DND-41 (cell line): Measurements from ENCODE around the gene FGFR3.

ENCODE experiments used
- ATAC-seq: fragments of 200-7000 bp; cut with Tn5 transposase; 3 replicates; pipeline ENCODE4 v1.9.1; 2021; ENCODE audit warnings: low read depth; ENCODE audit not compliant: insufficient read depth
- DNase-seq: peaks from one replicate; pipeline ENCODE4 v3.0.0-alpha.2; 2020
- H2AFZ ChIP-seq: 2 replicates; pipeline ENCODE4 v1.6.0; 2012; ENCODE audit warnings: low read depth, low read length
- H3K27ac ChIP-seq: 2 replicates; pipeline ENCODE4 v1.5.1; 2012; ENCODE audit warnings: low read length, inconsistent platforms
- H3K27me3 ChIP-seq: fragments of 200-600 bp; sonication (generic); 2 replicates; pipeline ENCODE4 v1.6.0; 2012; ENCODE audit warnings: low read length, mild to moderate bottlenecking, inconsistent platforms; ENCODE audit not compliant: insufficient read depth, poor library complexity
- H3K36me3 ChIP-seq: 2 replicates; pipeline ENCODE4 v1.5.1; 2012; ENCODE audit warnings: low read length, inconsistent platforms; ENCODE audit not compliant: insufficient read depth
- H3K4me1 ChIP-seq: 2 replicates; pipeline ENCODE4 v1.5.1; 2012; ENCODE audit warnings: mild to moderate bottlenecking, low read length; ENCODE audit not compliant: insufficient read depth
- H3K4me2 ChIP-seq: 2 replicates; pipeline ENCODE4 v1.6.0; 2012; ENCODE audit warnings: mild to moderate bottlenecking, moderate library complexity, low read length, inconsistent platforms; ENCODE audit not compliant: insufficient read depth
- H3K4me3 ChIP-seq, 2 experiments: fragments of 200-600 bp in 1 of 2; shearing (Covaris generic) in 1 of 2; 2 replicates each; pipeline ENCODE4 v1.5.1; 2012 to 2016; ENCODE audit warnings: inconsistent platforms in 2 of 2, low read length in 2 of 2, mild to moderate bottlenecking in 2 of 2, low read depth in 1 of 2, moderate library complexity in 1 of 2
- H3K79me2 ChIP-seq: 2 replicates; pipeline ENCODE4 v1.6.0; 2012; ENCODE audit warnings: low read length, inconsistent platforms; ENCODE audit not compliant: insufficient read depth
- H3K9ac ChIP-seq: 2 replicates; pipeline ENCODE4 v1.6.0; 2012; ENCODE audit warnings: low read depth, mild to moderate bottlenecking, inconsistent platforms, low read length, moderate library complexity
- H3K9me3 ChIP-seq: 2 replicates; pipeline ENCODE4 v1.5.1; 2012; ENCODE audit warnings: low read length, moderate library complexity, mild to moderate bottlenecking, inconsistent platforms; ENCODE audit not compliant: insufficient read depth, severe bottlenecking
- H4K20me1 ChIP-seq: 2 replicates; pipeline ENCODE4 v1.6.0; 2012; ENCODE audit warnings: low read length; ENCODE audit not compliant: insufficient read depth
- EZH2 ChIP-seq: IDR thresholded peaks from 3 replicates; pipeline ENCODE4 v1.6.1; 2012; ENCODE audit warnings: borderline replicate concordance, low read depth, mild to moderate bottlenecking, moderate library complexity, low read length, inconsistent platforms; ENCODE audit not compliant: severe bottlenecking
- TF ChIP-seq, protein P1 (sequence below): IDR thresholded peaks from 2 replicates; pipeline ENCODE4 v1.5.1; 2012; ENCODE audit warnings: borderline replicate concordance, low read length, moderate library complexity, mild to moderate bottlenecking; ENCODE audit not compliant: poor library complexity, severe bottlenecking; ENCODE audit errors: extremely low read depth

Gene FGFR3

DNA sequence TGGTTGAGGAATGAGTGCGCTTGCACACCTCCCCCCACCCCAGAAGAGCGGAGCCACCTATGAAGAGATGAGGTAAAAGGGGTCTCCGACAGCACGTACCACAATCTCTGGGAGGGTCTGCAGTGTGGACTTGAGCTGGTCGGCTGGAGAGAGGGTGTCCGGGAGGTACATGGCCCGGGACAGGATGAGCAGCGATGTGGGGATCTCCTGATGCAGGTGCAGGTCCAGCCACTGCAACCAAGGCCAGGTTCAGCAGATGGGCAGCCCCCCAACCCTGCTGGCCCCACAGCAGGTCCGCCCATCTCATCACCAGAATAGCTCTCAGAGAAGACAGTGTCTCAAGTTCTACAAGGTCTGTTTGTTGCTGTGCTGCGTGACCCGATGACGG is 30.4 kb downstream of the FGFR3 start:
- Histone ChIP-seq H3K9ac (no peak overlapping the region), H3K27me3 (no peaks in the 10 kb centered on the region), H3K36me3 (peaks cover 81% of the 10 kb centered on the region), H3K4me2 (no peak overlapping the region), H3K4me3 (no peak overlapping the region), H3K79me2 (no peaks in the 10 kb centered on the region), H4K20me1 (no peaks in the 10 kb centered on the region), H3K27ac (no peak overlapping the region), H3K4me1 (no peaks in the 10 kb centered on the region), H2AFZ (no peak overlapping the region), H3K9me3 (no peaks in the 10 kb centered on the region)
- no peak for ATAC-seq
- no peak for DNase-seq
- TF ChIP-seq, protein P1, sequence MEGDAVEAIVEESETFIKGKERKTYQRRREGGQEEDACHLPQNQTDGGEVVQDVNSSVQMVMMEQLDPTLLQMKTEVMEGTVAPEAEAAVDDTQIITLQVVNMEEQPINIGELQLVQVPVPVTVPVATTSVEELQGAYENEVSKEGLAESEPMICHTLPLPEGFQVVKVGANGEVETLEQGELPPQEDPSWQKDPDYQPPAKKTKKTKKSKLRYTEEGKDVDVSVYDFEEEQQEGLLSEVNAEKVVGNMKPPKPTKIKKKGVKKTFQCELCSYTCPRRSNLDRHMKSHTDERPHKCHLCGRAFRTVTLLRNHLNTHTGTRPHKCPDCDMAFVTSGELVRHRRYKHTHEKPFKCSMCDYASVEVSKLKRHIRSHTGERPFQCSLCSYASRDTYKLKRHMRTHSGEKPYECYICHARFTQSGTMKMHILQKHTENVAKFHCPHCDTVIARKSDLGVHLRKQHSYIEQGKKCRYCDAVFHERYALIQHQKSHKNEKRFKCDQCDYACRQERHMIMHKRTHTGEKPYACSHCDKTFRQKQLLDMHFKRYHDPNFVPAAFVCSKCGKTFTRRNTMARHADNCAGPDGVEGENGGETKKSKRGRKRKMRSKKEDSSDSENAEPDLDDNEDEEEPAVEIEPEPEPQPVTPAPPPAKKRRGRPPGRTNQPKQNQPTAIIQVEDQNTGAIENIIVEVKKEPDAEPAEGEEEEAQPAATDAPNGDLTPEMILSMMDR = no peak
- no peak for TF ChIP-seq EZH2

DNA sequence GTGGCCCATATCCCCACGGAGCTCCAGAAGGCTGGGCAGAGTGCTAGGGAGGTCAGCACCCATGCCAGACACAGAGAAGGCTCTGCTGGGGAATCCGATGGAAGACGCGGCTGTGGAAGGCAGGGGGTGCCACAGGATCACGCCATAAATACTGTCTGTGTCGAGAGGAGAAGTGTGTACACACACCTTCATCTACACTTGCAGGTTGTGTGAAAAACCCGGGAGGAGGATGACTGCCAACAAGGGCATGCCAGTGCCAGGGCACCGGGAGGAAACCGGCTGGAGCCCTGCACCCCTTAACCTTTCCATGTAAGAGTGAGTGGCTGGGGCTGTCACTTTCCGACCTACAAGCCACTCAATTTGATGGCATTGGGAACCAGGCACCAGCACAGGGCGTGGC is 31.7 kb downstream of the FGFR3 start:
- peaks cover 72% of the 10 kb centered on the region for H3K36me3 ChIP-seq
- no peaks in the 10 kb centered on the region for H3K9me3 ChIP-seq
- H3K27ac ChIP-seq = no peak overlapping the region
- no peaks in the 10 kb centered on the region for H3K27me3 ChIP-seq
- no peaks in the 10 kb centered on the region for H3K79me2 ChIP-seq
- no peak for ATAC-seq
- TF ChIP-seq EZH2 = no peak
- TF ChIP-seq, protein P1 = peak; percentile 25
- no peak overlapping the region for H3K4me2 ChIP-seq
- no peak overlapping the region for H3K9ac ChIP-seq
- no peak overlapping the region for H2AFZ ChIP-seq
- no peak for DNase-seq
- H3K4me1 ChIP-seq = peaks cover 7% of the 10 kb centered on the region
- no peak overlapping the region for H3K4me3 ChIP-seq
- no peaks in the 10 kb centered on the region for H4K20me1 ChIP-seq

DNA sequence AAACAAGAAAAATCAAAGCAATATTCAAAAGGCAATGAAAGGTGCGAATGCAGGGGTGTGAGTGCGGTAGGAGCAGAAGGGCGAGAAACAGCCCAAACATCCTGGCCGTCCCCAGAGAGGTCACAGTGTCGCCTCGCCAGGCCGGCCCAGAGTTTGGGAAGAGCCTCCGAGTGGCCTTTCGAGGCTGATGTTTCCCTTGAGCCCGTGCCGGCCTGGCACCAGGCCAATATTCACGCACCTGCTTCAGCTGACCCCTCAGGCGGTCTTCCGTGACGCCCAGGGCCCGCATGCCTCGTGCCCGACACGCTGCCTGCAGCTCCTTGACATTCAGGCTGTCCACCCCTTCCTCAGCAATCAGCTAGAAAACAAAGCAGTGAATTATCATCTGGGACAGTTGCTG is 32.2 kb downstream of the FGFR3 start:
- Histone ChIP-seq H3K27ac (no peak overlapping the region), H3K9me3 (no peaks in the 10 kb centered on the region), H3K4me1 (peaks cover 13% of the 10 kb centered on the region), H3K4me2 (no peak overlapping the region), H3K4me3 (no peak overlapping the region), H2AFZ (no peak overlapping the region), H3K36me3 (peaks cover 67% of the 10 kb centered on the region), H3K79me2 (no peaks in the 10 kb centered on the region), H3K9ac (no peak overlapping the region), H3K27me3 (no peaks in the 10 kb centered on the region), H4K20me1 (no peaks in the 10 kb centered on the region)
- TF ChIP-seq, protein P1 = no peak
- no peak for TF ChIP-seq EZH2
- DNase-seq (no peak), ATAC-seq (no peak)
